K562 (cell line): ENCODE data around the gene GALNT18.

Source experiments
- CTCF ChIP-seq, 3 experiments: IDR thresholded peaks in 2 of 3; conservative IDR thresholded peaks in 1 of 3; 2 replicates each; pipeline ENCODE4 v1.5.1; 2011 to 2012; ENCODE audit warnings: low read length in 3 of 3, mild to moderate bottlenecking in 3 of 3, control low read depth in 2 of 3, improper control_type of control experiment in 1 of 3, inconsistent platforms in 1 of 3, low read depth in 1 of 3, mixed read lengths in 1 of 3, moderate library complexity in 1 of 3; ENCODE audit not compliant: insufficient read depth in 2 of 3
- YY1 ChIP-seq, 3 experiments: IDR thresholded peaks; 2 replicates each; pipeline ENCODE4 v1.6.1; 2011; ENCODE audit warnings: low read length in 2 of 3, mild to moderate bottlenecking in 2 of 3, moderate library complexity in 2 of 3, borderline replicate concordance in 1 of 3, control low read depth in 1 of 3, low read depth in 1 of 3; ENCODE audit not compliant: insufficient read depth in 3 of 3, insufficient replicate concordance in 2 of 3, control insufficient read depth in 1 of 3, insufficient read length in 1 of 3; ENCODE audit errors: extremely low read depth in 1 of 3
- ZNF282 ChIP-seq: sonication (generic); formaldehyde crosslinking; IDR thresholded peaks from 2 replicates; pipeline ENCODE4 v1.8.1; 2023; ENCODE audit warnings: missing genetic modification reagents

- no peak for TF ChIP-seq ZNF282 (CRISPR knock-in tag)
- TF ChIP-seq CTCF (IDR thresholded peaks at IDR 0.05 in 2 of 3, conservative IDR thresholded peaks at IDR 0.05 in 1 of 3; ENCODE audit: insufficient read depth in 2 of 3, low read depth in 1 of 3, low read length in 3 of 3): no peak
- TF ChIP-seq YY1 (IDR thresholded peaks at IDR 0.05; ENCODE audit: borderline replicate concordance in 1 of 3, control insufficient read depth in 1 of 3, extremely low read depth in 1 of 3, insufficient read depth in 3 of 3, insufficient read length in 1 of 3, insufficient replicate concordance in 2 of 3, low read depth in 1 of 3, low read length in 2 of 3): no peak
Observed at GRCh38 chr11:11444804-11445131, 177.0 kb downstream of the GALNT18 start.
